ENCODE measurements around the gene CACNB4.
"Not testable (repeated sequence)": the region's sequence is repeated elsewhere in the genome, so short reads cannot be mapped to it uniquely, and the experiment has no call there.

The CACNB4 gene

DNA sequence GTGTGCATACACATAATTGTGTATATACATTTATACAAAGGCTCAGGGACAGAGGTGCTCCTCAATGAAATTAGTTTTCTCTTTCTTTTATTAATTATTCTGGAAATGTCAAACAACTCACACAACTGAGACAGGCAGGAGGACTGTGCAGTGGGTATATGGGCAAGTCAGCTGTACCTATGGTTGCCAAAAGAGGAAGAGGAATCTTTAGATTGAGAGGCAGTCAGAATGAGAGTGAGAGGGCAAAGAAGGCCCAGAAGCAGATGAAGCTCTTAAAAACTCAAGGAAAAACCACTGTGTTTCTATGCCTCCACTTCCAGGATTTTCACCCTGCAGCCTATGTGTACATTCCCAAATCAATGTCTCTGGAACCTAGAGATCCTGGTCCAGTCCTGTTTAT, 79.1 kb downstream of the CACNB4 start:
- no peak for DNase-seq (ENCODE audit: low read depth)

DNA sequence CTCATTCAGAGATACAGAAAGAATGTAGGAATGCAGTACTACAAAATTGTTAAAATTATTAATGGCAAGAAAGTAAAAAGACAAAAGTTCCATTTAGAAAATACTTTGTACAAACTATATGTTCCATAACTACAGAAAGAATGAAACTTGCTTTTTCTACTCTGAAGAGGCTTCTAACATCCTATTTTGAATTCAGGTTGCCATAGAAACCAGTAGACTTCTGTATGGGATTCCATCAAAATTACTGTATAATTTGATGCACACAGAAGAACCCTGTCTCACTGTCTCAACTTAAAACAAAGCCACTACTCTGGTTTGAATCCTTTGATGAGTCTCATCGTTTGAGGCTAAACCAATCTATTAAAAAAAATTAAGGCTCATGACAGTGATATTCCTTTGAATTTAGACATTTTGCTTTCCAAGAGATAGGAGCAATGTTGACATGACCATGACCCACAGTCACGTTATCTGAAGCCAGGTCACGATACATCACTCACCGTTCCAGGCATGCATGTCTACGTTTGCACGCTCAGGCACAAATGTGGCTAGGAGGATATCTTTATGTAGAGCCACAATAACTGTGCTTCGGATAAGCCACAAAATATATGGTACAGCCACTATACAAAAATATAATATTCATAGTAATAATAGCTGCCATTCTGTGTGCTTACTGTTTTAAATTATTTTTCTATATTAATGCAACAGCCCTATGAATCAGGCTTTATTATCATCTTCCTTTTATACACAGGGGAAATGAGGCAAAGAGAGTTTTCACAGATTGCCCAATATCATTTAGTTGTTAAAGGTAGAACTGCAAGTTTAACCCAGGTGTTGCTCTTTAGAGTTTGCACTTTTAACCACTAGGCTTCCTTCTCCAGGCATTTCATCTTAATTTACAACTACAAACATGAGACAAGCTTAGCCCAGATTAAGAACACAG, 82.4 kb downstream of the CACNB4 start:
- DNase-seq (ENCODE audit: low read depth) = no peak

DNA sequence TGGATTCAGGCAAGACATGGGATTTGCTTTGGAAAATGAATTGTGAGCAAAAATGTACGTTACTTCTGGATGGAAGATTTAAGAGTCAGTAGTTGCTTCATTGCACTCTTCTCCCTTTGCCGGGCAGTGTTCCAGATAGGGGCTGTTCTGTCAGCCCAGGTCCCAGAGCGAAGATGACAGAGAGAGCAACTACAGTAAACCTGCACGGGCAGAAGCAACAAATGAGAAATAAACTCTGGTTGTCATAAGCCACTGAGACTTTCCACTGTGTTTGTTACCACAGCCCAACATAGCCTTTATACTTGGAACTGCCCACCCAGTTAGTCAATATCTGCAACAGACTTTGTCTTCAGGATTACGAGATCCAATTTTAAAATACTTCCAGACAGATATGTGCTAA, 83.3 kb downstream of the CACNB4 start:
- no peak for DNase-seq (ENCODE audit: low read depth)

DNA sequence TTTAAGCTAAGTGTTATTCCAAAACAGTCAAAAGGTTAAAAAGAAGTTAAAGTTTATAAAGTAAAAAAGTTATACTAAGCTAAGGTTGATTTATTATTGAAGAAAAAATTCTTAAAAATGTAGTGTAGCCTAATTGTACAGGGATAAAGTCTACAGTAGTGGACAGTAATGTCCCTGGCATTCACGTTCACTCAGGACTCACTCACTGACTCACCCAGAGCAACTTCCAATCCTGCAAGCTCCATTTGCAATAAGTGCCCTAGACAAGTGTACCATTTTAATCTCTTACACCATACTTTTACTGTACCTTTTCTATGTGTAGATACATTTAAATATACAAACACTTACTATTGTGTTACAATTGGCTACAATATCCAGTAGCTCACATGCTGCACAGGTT, 86.1 kb downstream of the CACNB4 start:
- no peak for DNase-seq (ENCODE audit: low read depth)

DNA sequence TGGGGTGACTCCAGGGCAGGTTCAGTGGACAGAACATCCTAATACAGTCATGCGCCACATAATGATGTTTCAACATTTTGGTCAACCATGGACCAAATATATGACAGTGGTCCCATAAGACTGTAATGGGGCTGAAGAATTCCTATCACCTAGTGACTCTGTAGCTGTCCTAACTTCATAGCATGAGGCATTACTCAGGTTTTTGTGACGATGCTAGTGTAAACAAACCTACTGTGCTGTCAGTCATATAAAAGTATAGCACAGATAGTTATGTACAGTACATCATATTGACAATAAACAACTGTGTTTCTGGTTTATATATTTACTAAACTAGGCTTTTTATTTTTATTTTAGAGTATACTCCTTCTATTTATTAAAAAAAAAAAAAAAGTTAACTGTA, 87.1 kb downstream of the CACNB4 start:
- no peak for DNase-seq (ENCODE audit: low read depth)

DNA sequence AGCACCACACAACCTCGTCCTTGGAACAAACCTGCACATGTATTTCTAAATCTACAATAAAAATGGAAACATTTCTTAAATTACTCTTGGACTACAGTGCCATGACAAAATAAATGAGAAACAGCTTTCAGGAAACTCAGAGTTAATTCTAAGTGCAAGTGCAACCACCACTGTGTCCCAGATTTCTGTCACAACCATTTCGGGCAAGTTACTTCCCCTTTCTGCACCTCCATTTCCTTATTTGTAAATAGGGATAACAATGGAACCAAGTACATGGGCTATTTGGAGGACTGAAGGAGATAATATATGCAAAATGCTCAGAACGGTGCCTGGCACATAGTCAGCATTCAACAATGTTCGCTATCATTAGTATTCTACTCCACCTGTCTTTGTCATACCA, 93.2 kb downstream of the CACNB4 start:
- DNase-seq (ENCODE audit: low read depth) = no peak

DNA sequence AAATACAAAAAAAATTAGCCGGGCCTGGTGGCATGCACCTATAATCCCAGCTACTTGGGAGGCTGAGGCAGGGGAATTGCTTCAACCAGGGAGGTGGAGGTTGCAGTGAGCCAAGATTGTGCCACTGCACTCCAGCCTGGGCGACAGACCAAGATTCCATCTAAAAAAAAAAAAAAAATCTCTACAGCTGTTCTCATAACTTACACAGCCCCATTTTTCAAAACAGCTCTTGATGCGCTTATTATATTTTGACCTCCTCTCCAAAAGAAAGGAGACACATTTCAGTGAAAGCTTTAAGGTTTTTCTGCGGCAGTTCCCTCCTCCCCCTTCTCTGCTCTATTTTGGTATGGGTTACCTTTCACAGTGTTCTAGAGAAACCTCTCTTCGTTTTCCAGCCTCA, 95.6 kb downstream of the CACNB4 start:
- DNase-seq (ENCODE audit: low read depth) = not testable (repeated sequence)

DNA sequence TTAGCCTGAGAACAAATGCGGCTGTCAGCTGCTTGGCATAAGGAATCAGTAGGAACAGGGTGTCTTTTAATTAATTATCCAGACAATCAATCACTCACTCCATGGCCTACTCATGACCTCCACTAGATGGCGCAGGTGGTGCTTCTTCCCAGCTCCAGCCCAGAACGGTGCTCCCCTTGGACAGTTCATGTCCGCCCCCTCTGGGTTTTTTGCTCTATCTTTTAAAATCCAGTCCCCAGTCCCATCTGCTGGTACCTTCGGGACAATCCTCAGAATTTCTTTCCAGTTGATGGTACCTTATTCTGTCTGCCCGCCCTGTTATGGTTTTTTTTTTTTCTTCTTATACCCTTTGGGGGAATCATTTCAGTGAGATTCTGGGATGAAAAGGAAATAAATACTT, 99.8 kb downstream of the CACNB4 start:
- DNase-seq (ENCODE audit: low read depth) = no peak

DNA sequence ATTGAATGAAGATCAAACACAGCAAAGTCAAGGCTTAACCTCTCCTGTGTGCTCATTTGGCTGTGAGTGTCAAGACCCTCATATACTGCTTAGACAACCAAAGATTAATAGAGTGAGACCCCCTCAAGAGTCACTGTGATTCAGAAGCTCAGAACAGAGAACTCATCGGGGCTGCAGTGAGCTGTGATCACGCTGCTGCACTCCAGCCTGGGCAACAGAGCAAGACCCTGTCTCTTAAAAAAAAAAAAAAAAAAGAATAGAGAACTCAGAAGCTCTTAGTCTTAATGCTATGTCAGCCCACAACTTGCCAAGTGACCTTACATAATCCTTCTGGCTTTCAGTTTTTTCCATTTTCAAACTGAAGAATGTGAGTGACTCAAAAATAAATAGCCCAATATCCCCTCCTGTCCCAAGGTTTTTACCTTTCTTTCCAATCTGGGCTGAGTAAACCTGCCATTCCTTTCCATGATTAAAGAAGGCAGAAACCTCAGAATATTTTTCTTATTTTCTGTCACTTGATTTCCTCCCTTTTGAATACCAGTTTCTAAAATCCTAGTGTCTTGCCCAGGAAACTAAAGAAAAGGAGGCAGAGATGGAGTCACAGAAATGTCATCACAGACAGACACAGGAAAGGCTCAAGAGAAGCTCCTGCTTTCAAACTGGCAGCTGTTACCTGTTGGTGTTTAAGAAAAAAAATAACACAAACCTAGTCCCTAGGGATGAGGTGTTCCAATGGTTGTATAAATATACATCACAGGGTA, 102.4 kb downstream of the CACNB4 start:
- DNase-seq (ENCODE audit: low read depth) = no peak

DNA sequence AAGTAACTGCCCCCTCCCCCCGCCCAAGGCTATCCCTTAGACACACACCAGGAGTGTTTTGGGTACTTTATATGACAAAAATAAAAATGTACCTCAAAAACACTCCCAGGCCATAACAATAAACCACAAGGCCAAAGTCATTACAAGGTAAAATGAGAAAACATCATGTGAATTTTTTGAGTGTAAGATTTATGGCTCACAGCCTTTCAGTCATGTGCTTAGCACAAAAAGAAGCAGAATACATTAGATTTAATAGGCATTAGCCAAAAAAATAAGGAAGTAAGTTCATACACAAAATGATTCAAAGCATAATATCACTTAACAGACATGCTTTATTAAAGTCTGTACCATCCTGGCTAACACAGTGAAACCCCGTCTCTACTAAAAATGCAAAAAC, 103.7 kb downstream of the CACNB4 start:
- DNase-seq (ENCODE audit: low read depth) = no peak

DNA sequence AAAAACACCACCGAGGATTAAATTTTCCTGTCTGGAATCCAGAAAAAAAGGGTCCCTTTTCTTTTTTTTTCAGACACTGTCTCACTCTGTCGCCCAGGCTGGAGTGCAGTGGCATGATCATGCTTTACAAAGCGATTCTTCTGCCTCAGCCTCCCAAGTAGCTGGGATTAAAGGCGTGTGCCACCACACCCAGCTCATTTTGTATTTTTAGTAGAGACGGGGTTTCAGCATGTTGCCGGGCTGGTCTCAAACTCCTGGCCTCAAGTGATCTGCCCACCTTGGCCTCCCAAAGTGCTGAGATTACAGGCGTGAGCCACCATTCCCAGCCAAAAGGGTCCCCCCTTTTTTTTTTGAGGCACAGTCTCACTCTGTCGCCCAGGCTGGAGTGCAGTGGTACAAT, 104.7 kb downstream of the CACNB4 start:
- not testable (repeated sequence) for DNase-seq (ENCODE audit: low read depth)

DNA sequence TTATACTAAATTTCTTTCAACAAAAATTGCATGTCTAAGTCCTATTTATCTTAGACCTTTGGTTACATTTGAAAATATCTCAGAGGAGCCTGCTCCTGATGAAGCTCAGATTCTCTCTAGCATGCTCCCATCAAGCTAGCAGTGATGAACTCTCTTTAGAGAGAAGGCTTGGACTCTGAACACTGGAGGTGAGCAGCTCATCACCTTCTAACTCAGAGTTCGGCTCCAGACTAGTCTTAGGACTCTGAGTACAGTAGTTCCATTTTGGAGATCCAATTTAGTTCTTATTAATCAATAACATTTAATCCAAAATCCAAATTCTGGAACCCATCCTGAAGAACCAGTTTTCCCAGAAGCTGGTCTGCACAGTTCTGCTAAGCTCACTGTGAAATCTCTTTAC, 107.8 kb downstream of the CACNB4 start:
- DNase-seq (ENCODE audit: low read depth) = no peak

DNA sequence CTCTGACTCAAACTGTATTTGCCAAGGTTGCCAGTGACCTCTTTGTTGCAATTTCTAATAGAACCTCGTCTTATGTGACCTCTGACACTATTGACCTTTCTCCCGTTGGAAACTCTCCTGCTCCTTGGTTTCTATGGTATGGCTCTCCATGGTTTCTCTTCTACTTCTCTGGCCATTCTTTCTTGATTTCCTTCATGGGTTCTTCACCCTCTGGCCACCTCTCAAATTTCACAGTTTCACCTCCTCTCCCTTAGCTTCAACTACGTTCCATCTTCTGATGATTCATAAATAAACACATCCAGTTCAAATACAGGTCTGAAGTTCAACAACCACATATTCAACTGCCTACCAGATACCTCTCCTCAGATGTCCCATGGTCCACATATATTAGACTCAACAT, 109.5 kb downstream of the CACNB4 start:
- no peak for DNase-seq (ENCODE audit: low read depth)

DNA sequence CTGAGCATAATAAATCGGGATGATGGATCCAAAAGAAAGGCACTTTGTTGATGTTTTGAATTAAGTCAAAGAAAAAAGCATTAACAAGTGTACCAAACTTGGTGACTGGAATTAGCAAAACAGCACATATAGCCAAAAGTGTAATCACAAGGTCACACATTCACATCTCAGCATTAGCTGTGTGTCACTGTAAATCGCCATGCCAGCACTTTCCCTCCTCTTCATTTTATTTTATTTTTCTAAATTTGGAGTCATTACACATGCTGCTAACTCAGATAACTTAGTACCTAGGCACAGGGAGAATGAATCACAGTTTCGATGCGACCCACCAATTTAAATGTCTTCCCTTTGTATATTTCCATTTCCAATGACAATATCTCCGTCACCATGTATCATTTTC, 111.4 kb downstream of the CACNB4 start:
- DNase-seq (ENCODE audit: low read depth) = no peak

DNA sequence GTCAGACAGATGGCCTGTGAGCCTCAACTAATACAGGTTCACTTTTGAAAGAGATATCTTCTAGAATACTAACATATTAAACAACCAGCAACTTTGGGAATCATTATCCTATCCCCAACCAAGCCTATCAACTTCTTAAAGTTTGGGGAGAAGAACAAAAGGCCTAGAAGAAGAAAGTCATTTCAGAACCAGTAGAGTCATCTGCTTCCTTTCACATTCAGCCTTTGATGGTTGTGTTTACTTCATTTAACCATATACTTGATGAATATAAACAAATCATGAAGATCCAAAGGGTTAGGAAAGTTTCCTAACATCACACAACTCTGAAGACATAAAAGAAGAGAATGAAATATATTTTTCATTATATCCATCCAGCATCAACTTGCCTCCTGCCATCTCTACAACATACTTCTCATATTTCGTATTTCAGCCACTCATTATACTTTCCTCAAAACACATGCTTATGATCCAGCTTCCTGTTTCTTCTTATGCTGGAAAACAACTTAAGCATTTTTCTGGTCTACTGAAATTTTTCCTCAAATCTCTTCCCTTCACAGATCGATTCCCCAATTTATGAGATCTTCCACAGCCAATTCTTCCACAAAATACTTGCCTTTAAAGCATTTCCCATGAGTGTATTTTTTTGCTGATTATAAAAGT, 114.3 kb downstream of the CACNB4 start:
- no peak for DNase-seq (ENCODE audit: low read depth)

DNA sequence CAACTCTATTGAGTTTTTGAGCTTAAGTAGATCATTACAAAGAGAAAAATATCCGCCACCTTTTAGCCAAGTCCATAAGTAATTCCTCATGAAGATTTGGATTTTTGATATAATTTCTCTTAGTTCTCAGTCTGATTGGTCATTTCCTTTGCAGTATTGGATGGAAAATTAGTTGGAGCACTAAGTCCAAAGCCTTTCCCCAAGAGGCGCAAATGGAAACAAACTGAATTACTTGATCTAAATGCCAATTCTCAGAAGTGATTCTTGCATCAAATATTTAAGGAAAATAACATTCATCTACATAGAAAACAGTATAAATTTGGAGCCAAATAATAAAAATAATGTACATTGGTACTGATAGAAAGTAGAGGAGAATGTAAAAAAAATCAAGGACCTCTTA, 115.6 kb downstream of the CACNB4 start:
- DNase-seq (ENCODE audit: low read depth) = no peak

DNA sequence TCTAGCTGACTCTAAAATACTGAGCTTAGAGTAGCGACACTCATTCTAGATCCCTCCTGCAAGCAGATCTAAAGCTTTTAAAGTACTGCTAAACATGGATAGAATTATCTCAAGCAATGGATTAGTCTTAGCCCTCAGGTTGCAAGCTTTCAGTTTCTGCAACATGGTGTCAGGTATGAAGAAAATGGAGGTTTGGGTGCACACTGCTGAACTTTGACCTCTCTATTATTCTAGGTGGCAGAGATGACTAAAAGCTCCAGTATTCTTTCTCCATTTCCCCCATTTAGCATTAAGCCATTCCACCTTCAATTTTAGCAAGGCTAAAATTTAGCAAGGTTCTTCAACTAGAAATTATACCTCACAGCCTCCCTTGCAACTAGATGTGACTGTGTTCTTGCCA, 117.0 kb downstream of the CACNB4 start:
- no peak for DNase-seq (ENCODE audit: low read depth)

DNA sequence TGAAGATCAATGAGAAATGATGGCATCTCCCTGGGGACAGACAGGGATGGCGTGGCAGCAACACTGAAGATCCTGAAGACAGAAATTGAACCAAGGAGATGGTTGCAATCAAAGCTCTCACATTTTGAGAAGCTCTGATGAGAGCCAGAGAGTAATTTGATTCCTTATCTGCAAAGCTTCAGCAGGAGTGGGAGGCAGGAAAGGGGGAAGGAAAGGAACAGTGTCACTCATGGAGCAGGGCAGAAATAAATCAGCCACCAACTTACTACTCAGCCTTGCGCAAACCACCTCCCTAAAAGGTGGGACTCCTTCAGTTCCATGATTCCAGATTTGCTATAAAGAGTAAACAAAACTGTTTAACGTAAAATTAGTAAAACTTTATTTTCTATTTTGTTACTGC, 119.2 kb downstream of the CACNB4 start:
- no peak for DNase-seq (ENCODE audit: low read depth)

DNA sequence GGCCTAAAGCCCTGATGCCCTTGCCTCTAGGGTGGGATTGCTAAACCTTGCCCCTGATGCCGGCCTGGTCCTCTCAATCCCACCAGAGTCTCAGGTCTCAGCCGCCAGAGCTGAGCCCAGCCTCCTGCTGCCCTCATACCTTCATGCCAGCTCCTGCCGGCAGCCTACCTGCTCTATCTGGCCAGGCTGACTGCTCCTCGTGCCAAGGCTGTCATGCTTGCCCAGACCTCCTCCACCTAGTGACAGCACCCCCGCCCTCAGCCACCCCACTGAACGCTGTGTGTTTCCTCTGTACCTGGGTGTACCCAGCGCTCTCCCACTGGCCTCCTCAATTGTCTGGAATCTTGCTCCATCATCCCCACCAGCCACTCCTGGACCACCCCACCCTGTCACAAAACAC, 120.1 kb downstream of the CACNB4 start:
- DNase-seq (ENCODE audit: low read depth) = no peak

DNA sequence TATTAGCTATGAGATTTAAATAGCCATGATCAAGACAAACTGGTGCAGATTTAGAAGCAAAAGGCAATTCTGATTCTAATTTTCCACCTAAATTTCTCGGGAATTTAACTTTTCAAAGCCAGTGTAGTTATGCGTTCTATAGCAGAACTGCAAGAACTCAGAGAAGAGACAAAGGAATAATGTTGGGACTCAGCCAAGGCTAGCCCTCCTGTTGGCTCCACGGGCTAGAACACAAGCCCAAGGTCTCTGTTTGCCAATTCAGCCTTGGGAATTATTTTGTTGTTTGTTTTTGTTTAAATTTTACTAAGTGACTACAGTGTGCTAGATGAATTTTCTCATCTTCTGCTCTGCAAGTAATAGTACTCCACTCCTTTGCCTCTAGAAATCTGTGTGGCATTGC, 121.2 kb downstream of the CACNB4 start:
- DNase-seq (ENCODE audit: low read depth) = no peak

DNA sequence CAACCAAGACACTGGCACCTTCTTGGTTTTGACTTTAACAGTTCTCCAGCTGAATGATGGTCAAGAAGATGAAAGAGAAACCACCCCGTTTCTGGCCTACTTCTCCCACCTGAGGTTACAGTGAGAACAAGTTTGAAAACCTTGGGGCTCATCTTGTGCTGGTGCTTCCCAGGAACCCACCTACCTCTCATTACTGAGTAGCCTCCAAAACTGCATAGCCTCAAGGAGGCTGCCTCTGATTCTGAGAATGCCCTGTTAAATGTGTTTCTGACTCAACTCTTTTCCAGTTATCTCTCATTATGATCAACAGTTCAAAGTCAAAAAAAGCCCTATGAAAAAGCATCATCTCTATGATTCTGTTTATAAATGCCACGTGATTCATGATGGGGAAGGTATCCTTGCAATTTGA, 121.9 kb downstream of the CACNB4 start:
- no peak for DNase-seq (ENCODE audit: low read depth)

DNA sequence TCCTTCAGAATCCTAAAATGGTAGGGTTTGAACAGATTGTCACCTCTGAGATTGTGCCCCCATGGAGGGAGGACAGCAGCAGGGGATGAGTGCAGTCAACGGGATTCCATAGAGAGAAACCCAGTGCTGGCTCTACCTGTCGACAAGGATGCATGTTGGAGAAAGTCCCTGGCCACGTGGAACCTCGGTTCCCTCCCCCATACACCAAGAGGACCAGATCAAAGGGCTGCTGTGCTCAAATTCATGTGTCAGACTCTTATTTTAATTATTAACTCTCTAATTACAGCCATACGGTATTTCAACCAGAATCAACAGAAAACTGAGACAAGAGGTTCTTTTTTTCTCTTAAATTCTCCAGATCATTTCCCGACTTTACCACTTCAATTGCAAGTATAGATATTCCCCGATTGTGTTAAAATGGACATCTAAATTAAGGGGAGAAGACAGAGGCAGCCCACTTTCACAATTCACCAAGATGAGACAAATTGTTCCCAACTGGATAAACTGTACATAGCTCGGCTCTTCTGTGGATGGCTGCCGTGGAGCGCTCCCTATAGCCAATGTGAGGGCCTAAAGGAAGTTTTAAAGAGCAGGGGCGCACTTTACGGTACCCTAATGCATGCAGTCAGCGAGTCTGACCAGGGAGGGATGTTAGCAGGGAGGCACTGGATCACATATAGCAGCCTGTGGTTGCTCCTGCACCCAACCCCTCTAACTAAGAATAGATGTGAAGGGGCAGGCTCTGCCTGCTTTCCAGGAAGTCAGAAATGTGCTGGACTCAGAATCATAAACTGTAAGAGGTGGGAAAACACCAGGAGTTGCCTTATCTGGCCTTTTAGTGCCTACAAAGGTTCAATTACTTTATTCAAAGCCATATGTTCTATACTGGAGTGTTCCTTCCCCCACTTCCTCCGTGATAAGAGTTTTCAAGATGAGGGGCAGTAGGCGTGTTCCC, 123.1 kb downstream of the CACNB4 start:
- DNase-seq (ENCODE audit: low read depth) = no peak

All from T-helper 22 cell (primary cell).